ENCODE results near the gene HOXC9.

DNA sequence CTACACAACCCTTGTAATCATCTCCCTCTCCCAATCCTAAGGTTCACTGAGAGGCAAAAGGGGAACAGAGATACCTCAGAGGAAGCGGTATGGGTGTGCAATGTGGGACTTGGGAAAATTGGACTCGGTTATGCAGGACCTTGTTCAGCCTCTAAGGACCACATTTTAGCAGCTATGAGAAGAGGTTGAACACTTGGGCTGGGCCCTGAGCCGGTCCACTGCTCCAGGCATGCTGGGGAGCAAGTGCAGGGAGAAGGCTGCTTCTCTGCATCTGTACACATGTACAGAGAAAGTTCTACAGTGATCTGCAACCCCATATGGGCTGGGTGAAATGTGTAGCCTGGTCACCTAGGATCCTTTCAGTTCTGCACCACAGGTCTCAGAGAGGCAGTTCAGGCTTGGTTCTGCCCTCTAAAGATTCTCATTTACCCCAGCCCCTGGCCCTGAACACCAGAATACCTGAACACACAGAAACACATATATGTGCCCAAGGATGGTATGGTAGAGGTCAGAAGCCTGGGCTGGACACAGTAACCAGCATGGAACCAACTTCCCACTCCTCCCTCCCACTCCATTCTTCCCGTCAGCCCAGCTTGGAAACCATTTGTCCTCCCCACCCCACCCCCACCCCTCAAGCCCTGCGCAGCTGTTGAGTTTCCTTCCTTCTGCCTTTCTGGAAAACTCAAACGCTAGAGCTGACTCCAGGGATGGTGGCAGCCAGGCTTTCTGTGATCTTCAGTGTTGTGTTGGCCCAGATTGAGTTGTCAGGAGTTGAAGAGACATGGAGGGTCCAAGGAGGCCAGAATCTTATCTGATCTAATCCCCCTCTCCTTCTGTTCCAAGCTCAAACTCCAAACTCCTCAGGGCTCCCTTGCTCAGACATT is 43.3 kb downstream of the HOXC9 start:
- TF ChIP-seq, protein P1, sequence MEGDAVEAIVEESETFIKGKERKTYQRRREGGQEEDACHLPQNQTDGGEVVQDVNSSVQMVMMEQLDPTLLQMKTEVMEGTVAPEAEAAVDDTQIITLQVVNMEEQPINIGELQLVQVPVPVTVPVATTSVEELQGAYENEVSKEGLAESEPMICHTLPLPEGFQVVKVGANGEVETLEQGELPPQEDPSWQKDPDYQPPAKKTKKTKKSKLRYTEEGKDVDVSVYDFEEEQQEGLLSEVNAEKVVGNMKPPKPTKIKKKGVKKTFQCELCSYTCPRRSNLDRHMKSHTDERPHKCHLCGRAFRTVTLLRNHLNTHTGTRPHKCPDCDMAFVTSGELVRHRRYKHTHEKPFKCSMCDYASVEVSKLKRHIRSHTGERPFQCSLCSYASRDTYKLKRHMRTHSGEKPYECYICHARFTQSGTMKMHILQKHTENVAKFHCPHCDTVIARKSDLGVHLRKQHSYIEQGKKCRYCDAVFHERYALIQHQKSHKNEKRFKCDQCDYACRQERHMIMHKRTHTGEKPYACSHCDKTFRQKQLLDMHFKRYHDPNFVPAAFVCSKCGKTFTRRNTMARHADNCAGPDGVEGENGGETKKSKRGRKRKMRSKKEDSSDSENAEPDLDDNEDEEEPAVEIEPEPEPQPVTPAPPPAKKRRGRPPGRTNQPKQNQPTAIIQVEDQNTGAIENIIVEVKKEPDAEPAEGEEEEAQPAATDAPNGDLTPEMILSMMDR (IDR thresholded peaks at IDR 0.05) = no peak
- no peak for TF ChIP-seq POLR2AphosphoS5 (IDR thresholded peaks at IDR 0.05; ENCODE audit: insufficient read depth in 1 of 2, low read depth in 1 of 2)
